DND-41 (cell line): Measurements from ENCODE around the gene CYBA.

Experiments
- ATAC-seq: fragments of 200-7000 bp; cut with Tn5 transposase; 3 replicates; pipeline ENCODE4 v1.9.1; 2021; ENCODE audit warnings: low read depth; ENCODE audit not compliant: insufficient read depth
- DNase-seq: peaks from one replicate; pipeline ENCODE4 v3.0.0-alpha.2; 2020
- H2AFZ ChIP-seq: 2 replicates; pipeline ENCODE4 v1.6.0; 2012; ENCODE audit warnings: low read depth, low read length
- H3K27ac ChIP-seq: 2 replicates; pipeline ENCODE4 v1.5.1; 2012; ENCODE audit warnings: low read length, inconsistent platforms
- H3K27me3 ChIP-seq: fragments of 200-600 bp; sonication (generic); 2 replicates; pipeline ENCODE4 v1.6.0; 2012; ENCODE audit warnings: low read length, mild to moderate bottlenecking, inconsistent platforms; ENCODE audit not compliant: insufficient read depth, poor library complexity
- H3K36me3 ChIP-seq: 2 replicates; pipeline ENCODE4 v1.5.1; 2012; ENCODE audit warnings: low read length, inconsistent platforms; ENCODE audit not compliant: insufficient read depth
- H3K4me1 ChIP-seq: 2 replicates; pipeline ENCODE4 v1.5.1; 2012; ENCODE audit warnings: mild to moderate bottlenecking, low read length; ENCODE audit not compliant: insufficient read depth
- H3K4me2 ChIP-seq: 2 replicates; pipeline ENCODE4 v1.6.0; 2012; ENCODE audit warnings: mild to moderate bottlenecking, moderate library complexity, low read length, inconsistent platforms; ENCODE audit not compliant: insufficient read depth
- H3K4me3 ChIP-seq, 2 experiments: fragments of 200-600 bp in 1 of 2; shearing (Covaris generic) in 1 of 2; 2 replicates each; pipeline ENCODE4 v1.5.1; 2012 to 2016; ENCODE audit warnings: inconsistent platforms in 2 of 2, low read length in 2 of 2, mild to moderate bottlenecking in 2 of 2, low read depth in 1 of 2, moderate library complexity in 1 of 2
- H3K79me2 ChIP-seq: 2 replicates; pipeline ENCODE4 v1.6.0; 2012; ENCODE audit warnings: low read length, inconsistent platforms; ENCODE audit not compliant: insufficient read depth
- H3K9ac ChIP-seq: 2 replicates; pipeline ENCODE4 v1.6.0; 2012; ENCODE audit warnings: low read depth, mild to moderate bottlenecking, inconsistent platforms, low read length, moderate library complexity
- H3K9me3 ChIP-seq: 2 replicates; pipeline ENCODE4 v1.5.1; 2012; ENCODE audit warnings: low read length, moderate library complexity, mild to moderate bottlenecking, inconsistent platforms; ENCODE audit not compliant: insufficient read depth, severe bottlenecking
- H4K20me1 ChIP-seq: 2 replicates; pipeline ENCODE4 v1.6.0; 2012; ENCODE audit warnings: low read length; ENCODE audit not compliant: insufficient read depth
- CTCF ChIP-seq: IDR thresholded peaks from 2 replicates; pipeline ENCODE4 v1.5.1; 2012; ENCODE audit warnings: borderline replicate concordance, low read length, moderate library complexity, mild to moderate bottlenecking; ENCODE audit not compliant: poor library complexity, severe bottlenecking; ENCODE audit errors: extremely low read depth
- EZH2 ChIP-seq: IDR thresholded peaks from 3 replicates; pipeline ENCODE4 v1.6.1; 2012; ENCODE audit warnings: borderline replicate concordance, low read depth, mild to moderate bottlenecking, moderate library complexity, low read length, inconsistent platforms; ENCODE audit not compliant: severe bottlenecking

The CYBA gene

GRCh38 chr16:88642881-88643643, 7.8 kb downstream of the CYBA start:
- H3K4me2 ChIP-seq: no peak overlapping the region
- no peak for ATAC-seq
- TF ChIP-seq EZH2 (no peak), CTCF (no peak)

GRCh38 chr16:88640498-88641247, 10.2 kb downstream of the CYBA start:
- Histone ChIP-seq H3K9ac (no peak overlapping the region), H3K9me3 (no peaks in the 10 kb centered on the region), H4K20me1 (peaks cover 7% of the 10 kb centered on the region), H3K27me3 (no peaks in the 10 kb centered on the region), H3K36me3 (0 out of 2 replicates have a peak, but pooled peaks cover 4% of the 10 kb centered on the region), H3K4me3 (no peak overlapping the region), H3K79me2 (no peaks in the 10 kb centered on the region), H3K27ac (no peak overlapping the region), H3K4me1 (no peaks in the 10 kb centered on the region), H3K4me2 (no peak overlapping the region), H2AFZ (no peak overlapping the region)
- ATAC-seq (peak; percentile 15; the same call in 1 of the 3 replicates), DNase-seq (no peak)
- TF ChIP-seq EZH2 (no peak), CTCF (no peak)

More at GRCh38 chr16:88642881-88643643, 7.8 kb downstream of the CYBA start:
- Histone ChIP-seq H3K9me3 (no peaks in the 10 kb centered on the region), H3K4me1 (no peaks in the 10 kb centered on the region), H3K27ac (no peak overlapping the region), H3K4me3 (no peak overlapping the region), H3K79me2 (0 out of 2 replicates have a peak, but pooled peaks cover 2% of the 10 kb centered on the region), H4K20me1 (peaks cover 26% of the 10 kb centered on the region), H3K27me3 (no peaks in the 10 kb centered on the region), H2AFZ (no peak overlapping the region), H3K36me3 (0 out of 2 replicates have a peak, but pooled peaks cover 9% of the 10 kb centered on the region), H3K9ac (no peak overlapping the region)
- no peak for DNase-seq

- TF ChIP-seq CTCF: no peak
- TF ChIP-seq EZH2: no peak
- Histone ChIP-seq H3K9ac (no peak overlapping the region), H3K27ac (no peak overlapping the region), H3K4me2 (no peak overlapping the region), H3K9me3 (no peaks in the 10 kb centered on the region), H3K36me3 (0 out of 2 replicates have a peak, but pooled peaks cover 3% of the 10 kb centered on the region), H2AFZ (no peak overlapping the region), H3K4me1 (no peaks in the 10 kb centered on the region), H3K27me3 (no peaks in the 10 kb centered on the region), H4K20me1 (peaks cover 11% of the 10 kb centered on the region), H3K79me2 (no peaks in the 10 kb centered on the region), H3K4me3 (no peak overlapping the region)
- no peak; the same call in 2 of the 3 replicates for ATAC-seq
- DNase-seq: no peak
Measured at GRCh38 chr16:88640039-88640495, 10.8 kb downstream of the CYBA start.
